Panc1 (cell line): Measurements from ENCODE around the gene KRT4.

ENCODE experiments used
- CTCF ChIP-seq: fragments of 450-650 bp; IDR thresholded peaks from 2 replicates; pipeline ENCODE4 v1.5.1; 2017; ENCODE audit warnings: mild to moderate bottlenecking
- POLR2AphosphoS5 ChIP-seq: IDR thresholded peaks from 2 replicates; pipeline ENCODE4 v1.6.1; 2012; ENCODE audit warnings: mild to moderate bottlenecking, low read depth, low read length, moderate library complexity
- REST ChIP-seq, 2 experiments: IDR thresholded peaks; 2 replicates each; pipeline ENCODE4 v1.6.1; 2011 to 2012; ENCODE audit warnings: low read depth in 2 of 2, control low read depth in 1 of 2, low read length in 1 of 2, mild to moderate bottlenecking in 1 of 2, moderate library complexity in 1 of 2; ENCODE audit not compliant: insufficient read depth in 1 of 2
- SIN3A ChIP-seq: IDR thresholded peaks from 2 replicates; pipeline ENCODE4 v1.6.1; 2012; ENCODE audit warnings: low read depth, mild to moderate bottlenecking, low read length, moderate library complexity, borderline replicate concordance; ENCODE audit not compliant: insufficient read depth
- TCF7L2 ChIP-seq: IDR thresholded peaks from 2 replicates; pipeline ENCODE4 v1.6.1; 2011; ENCODE audit warnings: mild to moderate bottlenecking, low read depth, low read length, inconsistent platforms

- TF ChIP-seq CTCF = no peak
- TF ChIP-seq POLR2AphosphoS5 = no peak
- no peak for TF ChIP-seq REST (IDR thresholded peaks at IDR 0.05; ENCODE audit: insufficient read depth in 1 of 2, low read depth in 2 of 2, low read length in 1 of 2)
- TF ChIP-seq TCF7L2 = no peak
- TF ChIP-seq SIN3A = no peak
Measured at GRCh38 chr12:52781399-52782082, 32.4 kb downstream of the KRT4 start.
